K562 (cell line): ENCODE measurements around the gene DUOXA2. TPM values are rescaled to one million over a fixed set of nuclear protein-coding genes. Genes with fewer than 3 reads are reported as not detected.

Source experiments
- ATAC-seq: fragments of 200-7000 bp; cut with Tn5 transposase; 3 replicates; pipeline ENCODE4 v1.9.1; 2020; ENCODE audit warnings: moderate library complexity
- BruUV-seq: library from RNA; stranded (reverse); fragments of 400-500 nt; replicated peaks from 2 replicates; lab custom pipeline; 2021; lab: Mats Ljungman, UMichigan
- CTCF ChIA-PET: fragments of 300-600 bp; formaldehyde crosslinking; extraction: SDS; loops from one replicate; lab custom pipeline; 2021; ENCODE audit warnings: low intra/inter-chr PET ratio; lab: Yijun Ruan, JAX
- POLR2A ChIA-PET: fragments of 300-600, 350-650 bp; sonication (Branson Sonifier 250); formaldehyde crosslinking; extraction: SDS; loops from one replicate; lab custom pipeline; 2021; ENCODE audit warnings: antibody characterized with exemption, inconsistent platforms; lab: Yijun Ruan, JAX
- DNase-seq, 4 experiments: peaks; one replicate each; pipeline versions ENCODE4 v3.0.0 to v3.0.0-alpha.2; 2011 to 2018; ENCODE audit warnings: low spot score in 3 of 4, mixed read lengths in 3 of 4; ENCODE audit errors: extremely low read depth in 1 of 4
- FAIRE-seq: peaks from 2 replicates; lab custom pipeline; 2011; peaks lifted over from hg19 to GRCh38; lab: Jason Lieb, UNC
- H2AFZ ChIP-seq: 2 replicates; pipeline ENCODE4 v1.6.0; 2011; ENCODE audit warnings: low read depth, low read length, control low read depth, inconsistent platforms
- H3K27ac ChIP-seq: fragments of 200-600 bp; 3 replicates; pipeline ENCODE4 v1.8.0; 2011; ENCODE audit warnings: low read depth, mild to moderate bottlenecking, control low read depth, inconsistent platforms, low read length, moderate library complexity, mixed read lengths; ENCODE audit errors: extremely low read depth
- H3K27me3 ChIP-seq, 2 experiments: fragments of 300-600 bp in 1 of 2; 2 replicates in 1 of 2; 3 replicates in 1 of 2; pipeline versions ENCODE4 v1.6.0 to v1.8.0; 2011; ENCODE audit warnings: inconsistent platforms in 2 of 2, low read length in 2 of 2, mild to moderate bottlenecking in 1 of 2, mixed read lengths in 1 of 2, moderate library complexity in 1 of 2; ENCODE audit not compliant: control insufficient read depth in 2 of 2, insufficient read depth in 2 of 2
- H3K36me3 ChIP-seq: fragments of 300-600 bp; 3 replicates; pipeline ENCODE4 v1.8.0; 2011; ENCODE audit warnings: mild to moderate bottlenecking, low read length, inconsistent platforms; ENCODE audit not compliant: control insufficient read depth, insufficient read depth
- H3K4me1 ChIP-seq, 2 experiments: fragments of 200-600 bp in 1 of 2; replicated peaks in 1 of 2; 2 replicates in 1 of 2; 3 replicates in 1 of 2; pipeline versions ENCODE4 v1.5.1 to v1.8.0; 2011; ENCODE audit warnings: inconsistent platforms in 2 of 2, low read length in 2 of 2, mild to moderate bottlenecking in 1 of 2, mixed read lengths in 1 of 2, moderate library complexity in 1 of 2; ENCODE audit not compliant: control insufficient read depth in 2 of 2, insufficient read depth in 2 of 2
- H3K4me2 ChIP-seq: 2 replicates; pipeline ENCODE4 v1.6.1; 2011; ENCODE audit warnings: low read length, control low read depth, inconsistent platforms, mixed read lengths; ENCODE audit not compliant: insufficient read depth
- H3K4me3 ChIP-seq: fragments of 200-600 bp; sonication (generic), shearing (Covaris generic); 2 replicates; pipeline ENCODE4 v1.5.1; 2016; ENCODE audit warnings: control low read depth, inconsistent platforms
- H3K79me2 ChIP-seq: fragments of 200-600 bp; 3 replicates; pipeline ENCODE4 v1.8.0; 2011; ENCODE audit warnings: low read length, inconsistent platforms; ENCODE audit not compliant: control insufficient read depth, insufficient read depth
- H3K9ac ChIP-seq, 2 experiments: 2 replicates each; pipeline versions ENCODE4 v1.6.0 to v1.6.1; 2011; ENCODE audit warnings: low read depth in 2 of 2, low read length in 2 of 2, control low read depth in 1 of 2, inconsistent platforms in 1 of 2, mild to moderate bottlenecking in 1 of 2, mixed read lengths in 1 of 2; ENCODE audit not compliant: insufficient read depth in 1 of 2
- H3K9me1 ChIP-seq: one replicate; pipeline ENCODE4 v1.6.0; 2011; ENCODE audit warnings: inconsistent platforms, mild to moderate bottlenecking, low read length, moderate library complexity; ENCODE audit not compliant: control insufficient read depth, insufficient read depth
- H3K9me3 ChIP-seq: replicated peaks from 2 replicates; pipeline ENCODE4 v1.5.1; 2011; ENCODE audit warnings: low read depth, low read length, inconsistent platforms; ENCODE audit not compliant: control insufficient read depth, insufficient read depth
- H4K20me1 ChIP-seq: replicated peaks from 2 replicates; pipeline ENCODE4 v1.6.1; 2011; ENCODE audit warnings: low read length, inconsistent platforms, mixed read lengths; ENCODE audit not compliant: control insufficient read depth, insufficient read depth
- CBX3 ChIP-seq, 2 experiments: IDR thresholded peaks; 1 replicate in 1 of 2; 2 replicates in 1 of 2; pipeline ENCODE4 v1.6.1; 2012; ENCODE audit warnings: inconsistent platforms in 2 of 2, low read length in 2 of 2, borderline replicate concordance in 1 of 2, control low read depth in 1 of 2
- DIDO1 ChIP-seq: fragments of 450-650 bp; IDR thresholded peaks from 2 replicates; pipeline ENCODE4 v1.6.1; 2016; ENCODE audit warnings: low read depth, missing biosample characterization, missing genetic modification characterization
- OTX1 ChIP-seq: fragments of 450-650 bp; formaldehyde crosslinking; IDR thresholded peaks from 2 replicates; pipeline ENCODE4 v1.4.0; 2022; ENCODE audit warnings: mild to moderate bottlenecking
- RNF219 ChIP-seq: fragments of 250-450 bp; sonication (Bioruptor Pico); IDR thresholded peaks from 2 replicates; pipeline ENCODE4 v1.5.0; 2022; ENCODE audit warnings: mild to moderate bottlenecking
- ZC3H11A ChIP-seq: IDR thresholded peaks from 2 replicates; pipeline ENCODE4 v1.6.1; 2012; ENCODE audit warnings: low read depth, low read length, improper control_type of control experiment
- ZNF407 ChIP-seq: fragments of 450-650 bp; IDR thresholded peaks from 2 replicates; pipeline ENCODE4 v1.6.1; 2016; ENCODE audit warnings: low read depth
- WGBS: fragments of 100-300 bp; shearing (Covaris generic); methylation state at CpG from one replicate; pipeline ENCODE4 v1.1.6; 2016; ENCODE audit warnings: low coverage, mixed read lengths; ENCODE audit not compliant: insufficient coverage; ENCODE audit errors: missing lambda C conversion rate; 5-methylcytosine and 5-hydroxymethylcytosine counted together
- in situ Hi-C: fragments of 300-500 bp; cut with MboI; formaldehyde crosslinking; loops from 4 replicates; pipeline ENCODE4 v1.15.0; 2018; ENCODE audit warnings: inconsistent platforms, mixed read lengths
- intact Hi-C: fragments of 100-400 bp; cut with micrococcal nuclease; formaldehyde crosslinking; loops from 2 replicates; pipeline ENCODE4 v1.14.2; 2022
- polyA plus RNA-seq, 8 experiments: library from polyadenylated mRNA; depleted of rRNA in 4 of 8; stranded (reverse) in 5 of 8; unstranded in 3 of 8; fragments of >200 nt; fragmentation: Nextera tagmentation in 2 of 8; fragmentation: Illumina TruSeq in 1 of 8; extraction: Ambion mirVana in 2 of 8; extraction: Trizol in 1 of 8; gene quantifications; 2 replicates each; pipeline versions ENCODE4 v1.2.1 to v1.2.3, GENCODE V29; 2011 to 2014; ENCODE audit warnings: inconsistent platforms in 1 of 8, missing spikeins in 1 of 8
- total RNA-seq, 7 experiments: library from RNA; depleted of rRNA in 6 of 7; stranded (reverse); fragments of >200 nt in 6 of 7; fragmentation: Illumina TruSeq in 2 of 7; extraction: Trizol in 2 of 7; gene quantifications; 2 replicates each; pipeline versions ENCODE4 v1.2.1 to v1.2.3, GENCODE V29; 2011 to 2021; ENCODE audit warnings: low replicate concordance in 1 of 7

The DUOXA2 gene
- total and polyA plus RNA-seq, 9 of the 15 experiments (the other 6 are each of a cell fraction or from before 2014, with no cell fraction given) = not detected

- TF ChIP-seq DIDO1 (tag) = no peak
- TF ChIP-seq, all 486 proteins: peak for 0
Observed at GRCh38 chr15:45129651-45130129, 15.6 kb downstream of the DUOXA2 start, which contains the start of the genes DUOX1 and DUOXA1 (continued).

- Histone ChIP-seq H3K27me3 (peaks cover 28 to 50% of the 10 kb centered on the region in 2 experiments), H3K4me2 (no peak overlapping the region), H3K9me3 (no peaks in the 10 kb centered on the region), H3K4me3 (no peak overlapping the region), H2AFZ (no peak overlapping the region), H4K20me1 (no peaks in the 10 kb centered on the region), H3K9me1 (no peaks in the 10 kb centered on the region), H3K36me3 (no peaks in the 10 kb centered on the region), H3K79me2 (no peaks in the 10 kb centered on the region), H3K9ac (no peak overlapping the region), H3K4me1 (peaks cover 0 to 14% of the 10 kb centered on the region in 2 experiments; a peak in 2 of 5 replicates), H3K27ac (no peak overlapping the region)
- ATAC-seq = no peak
- TF ChIP-seq ZC3H11A (no peak), CBX3 (IDR thresholded peaks at IDR 0.05; ENCODE audit: borderline replicate concordance in 1 of 2, low read length in 2 of 2) (no peak), ZNF407 (no peak), OTX1 (no peak), RNF219 (CRISPR knock-in tag) (no peak)
- FAIRE-seq = no peak
- in situ Hi-C loops (no loop called here), intact Hi-C loops (no loop called here)
- WGBS = 4% methylated on average over 4 of the region's 7 CpGs
- ChIA-PET CTCF (no interaction called here), POLR2A (interaction anchor here (0.7 to 1.5 kb wide), 5 partner anchors 10 to 169 kb away, joined by 3 to 7 read pairs (median 4); no protein-coding TSS in a partner anchor)
- no peak for DNase-seq
- BruUV-seq = no TSS peak
Observed at GRCh38 chr15:45130291-45131000, 16.3 kb downstream of the DUOXA2 start.
